Gastroesophageal sphincter (tissue), 3 donors: ENCODE measurements around the gene PARD3B.

Experiments
- EP300 ChIP-seq: sonication (generic); formaldehyde crosslinking; IDR thresholded peaks from one replicate; pipeline ENCODE4 v1.6.1; 2017; ENCODE audit warnings: antibody characterized with exemption, mild to moderate bottlenecking
- POLR2A ChIP-seq, 2 donors: fragments of 450-650 bp; IDR thresholded peaks; one replicate each; pipeline ENCODE4 v1.6.1; 2017; ENCODE audit warnings: antibody characterized with exemption in 2 of 2, mild to moderate bottlenecking in 2 of 2, moderate library complexity in 1 of 2
- TF ChIP-seq, protein P1 (sequence below), 4 experiments: fragments of 200-600 bp in 2 of 4; fragments of 450-650 bp in 2 of 4; sonication (generic) in 1 of 4; IDR thresholded peaks; one replicate each; pipeline ENCODE4 v1.5.1; 2017 to 2019; ENCODE audit warnings: antibody characterized with exemption in 4 of 4, mild to moderate bottlenecking in 2 of 4, moderate library complexity in 2 of 4

DNA sequence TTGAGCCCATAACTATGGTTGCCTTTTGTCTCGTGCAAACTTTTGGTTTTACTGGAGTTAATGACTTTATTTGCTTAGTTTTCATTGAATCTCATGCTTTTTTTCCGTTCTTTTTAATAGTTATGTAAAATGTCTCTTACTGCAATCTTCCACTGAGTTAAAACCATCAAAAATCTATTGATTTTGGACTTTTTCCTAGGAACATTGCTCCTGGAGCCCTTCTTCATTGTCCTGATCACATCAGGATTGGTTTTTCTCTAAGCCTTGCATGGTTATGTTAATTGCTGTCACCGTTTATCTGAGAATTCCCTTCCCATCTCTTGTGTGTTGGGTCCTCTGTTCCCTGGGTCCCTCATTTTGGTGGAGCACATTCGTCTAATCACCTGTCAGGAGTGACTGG is 125.5 kb downstream of the PARD3B start:
- TF ChIP-seq, protein P1, sequence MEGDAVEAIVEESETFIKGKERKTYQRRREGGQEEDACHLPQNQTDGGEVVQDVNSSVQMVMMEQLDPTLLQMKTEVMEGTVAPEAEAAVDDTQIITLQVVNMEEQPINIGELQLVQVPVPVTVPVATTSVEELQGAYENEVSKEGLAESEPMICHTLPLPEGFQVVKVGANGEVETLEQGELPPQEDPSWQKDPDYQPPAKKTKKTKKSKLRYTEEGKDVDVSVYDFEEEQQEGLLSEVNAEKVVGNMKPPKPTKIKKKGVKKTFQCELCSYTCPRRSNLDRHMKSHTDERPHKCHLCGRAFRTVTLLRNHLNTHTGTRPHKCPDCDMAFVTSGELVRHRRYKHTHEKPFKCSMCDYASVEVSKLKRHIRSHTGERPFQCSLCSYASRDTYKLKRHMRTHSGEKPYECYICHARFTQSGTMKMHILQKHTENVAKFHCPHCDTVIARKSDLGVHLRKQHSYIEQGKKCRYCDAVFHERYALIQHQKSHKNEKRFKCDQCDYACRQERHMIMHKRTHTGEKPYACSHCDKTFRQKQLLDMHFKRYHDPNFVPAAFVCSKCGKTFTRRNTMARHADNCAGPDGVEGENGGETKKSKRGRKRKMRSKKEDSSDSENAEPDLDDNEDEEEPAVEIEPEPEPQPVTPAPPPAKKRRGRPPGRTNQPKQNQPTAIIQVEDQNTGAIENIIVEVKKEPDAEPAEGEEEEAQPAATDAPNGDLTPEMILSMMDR (IDR thresholded peaks at IDR 0.05): no peak
- TF ChIP-seq POLR2A (IDR thresholded peaks at IDR 0.05): no peak
- no peak for TF ChIP-seq EP300
